HG03575 (cell line): ENCODE data around the gene COL21A1.

ENCODE experiments used
- ATAC-seq: cut with Tn5 transposase; IDR thresholded peaks from one replicate; pipeline ENCODE4 v1.9.1; 2021; ENCODE audit not compliant: unreplicated experiment, insufficient number of reproducible peaks, low FRiP score; ENCODE audit errors: extremely low read depth

Gene COL21A1

GRCh38 chr6:56211724-56212123, 35.7 kb downstream of the COL21A1 start:
- no peak for ATAC-seq

DNA sequence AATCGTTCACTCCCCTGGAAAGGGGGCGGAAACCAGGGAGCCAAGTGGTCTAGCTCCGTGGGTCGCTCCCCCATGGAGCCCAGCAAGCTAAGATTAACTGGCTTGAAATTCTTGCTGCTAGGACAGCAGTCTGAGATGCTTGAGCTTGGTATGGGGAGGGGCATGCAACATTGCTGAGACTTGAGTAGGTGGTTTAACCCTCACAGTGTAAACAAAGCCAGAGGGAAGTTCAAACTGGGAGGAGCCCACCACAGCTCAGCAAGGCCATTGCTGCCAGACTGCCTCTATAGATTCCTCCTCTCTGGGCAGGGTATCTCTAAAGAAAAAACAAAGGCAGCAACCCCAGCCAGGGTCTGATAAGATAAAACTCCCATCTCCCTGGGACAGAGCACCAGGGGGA, 43.2 kb downstream of the COL21A1 start:
- ATAC-seq: no peak

DNA sequence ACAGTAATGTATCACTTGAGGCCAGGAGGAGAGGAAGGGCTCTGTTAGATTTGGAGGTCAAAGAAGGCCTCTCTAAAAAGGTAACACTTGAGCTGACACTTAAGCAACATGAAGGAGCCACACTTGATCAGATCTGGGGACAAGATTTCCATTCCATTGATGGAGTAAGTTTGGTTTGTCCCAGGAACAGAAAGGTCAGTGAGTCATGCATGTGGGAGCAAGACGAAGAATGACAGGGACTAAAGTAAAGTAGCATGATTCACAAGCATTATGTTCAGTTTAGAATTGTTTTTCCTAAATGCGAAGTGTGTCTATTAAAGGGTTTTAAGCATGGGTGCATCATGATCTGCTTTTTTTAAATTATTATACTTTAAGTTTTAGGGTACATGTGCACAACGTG, 47.4 kb downstream of the COL21A1 start:
- no peak for ATAC-seq

DNA sequence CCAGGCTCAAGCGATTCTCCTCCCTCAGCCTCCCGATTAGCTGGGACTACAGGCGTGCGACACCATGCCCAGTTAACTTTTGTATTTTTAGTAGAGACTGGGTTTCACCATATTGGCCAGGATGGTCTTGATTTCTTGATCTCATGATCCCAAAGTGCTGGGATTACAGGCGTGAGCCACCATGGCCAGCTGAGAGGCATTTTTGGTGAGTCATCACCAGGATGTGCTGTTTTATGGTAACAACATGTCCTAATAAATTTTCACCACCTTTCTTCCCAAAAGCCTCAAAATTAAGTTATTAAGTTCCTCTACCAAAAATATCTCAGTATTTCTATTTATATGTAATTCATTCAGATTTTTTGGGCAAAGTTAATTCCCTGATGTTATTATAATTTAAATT, 53.5 kb downstream of the COL21A1 start:
- no peak for ATAC-seq

DNA sequence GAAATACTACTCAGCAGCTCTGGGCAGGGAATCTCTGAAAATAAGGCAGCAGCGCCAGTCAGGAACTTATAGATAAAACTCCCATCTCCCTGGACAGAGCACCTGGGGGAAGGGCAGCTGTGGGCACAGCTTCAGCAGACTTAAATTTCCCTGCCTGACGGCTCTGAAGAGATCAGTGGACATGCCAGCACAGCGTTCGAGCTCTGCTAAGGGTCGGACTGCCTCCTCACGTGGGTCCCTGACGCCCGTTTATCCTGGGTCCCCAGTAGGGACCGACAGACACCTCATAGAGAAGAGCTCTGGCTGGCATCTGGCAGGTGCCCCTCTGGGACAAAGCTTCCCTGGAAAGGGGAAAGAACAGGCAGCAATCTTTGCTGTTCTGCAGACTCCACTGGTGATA, 59.0 kb downstream of the COL21A1 start:
- ATAC-seq: no peak

DNA sequence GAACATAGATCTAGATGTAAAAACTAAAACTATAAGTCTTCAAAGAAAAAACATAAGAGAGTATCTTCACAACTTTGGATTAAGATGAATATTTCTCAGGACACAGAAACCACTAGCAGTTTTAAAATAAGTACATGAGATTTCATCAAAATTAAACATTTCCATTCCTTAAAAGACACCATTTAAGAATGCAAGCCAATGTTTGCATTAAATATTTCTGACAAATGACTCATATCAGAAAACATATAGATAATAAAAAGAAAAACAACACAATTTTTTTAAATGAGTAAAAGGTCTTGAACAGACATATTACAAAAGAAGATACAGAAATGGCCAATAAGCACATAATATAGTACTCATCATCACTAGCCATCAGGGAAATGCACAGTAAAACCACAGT, 59.7 kb downstream of the COL21A1 start:
- ATAC-seq: no peak

GRCh38 chr6:56176741-56177140, 70.6 kb downstream of the COL21A1 start:
- no peak for ATAC-seq

GRCh38 chr6:56173228-56173627, 74.2 kb downstream of the COL21A1 start:
- no peak for ATAC-seq

DNA sequence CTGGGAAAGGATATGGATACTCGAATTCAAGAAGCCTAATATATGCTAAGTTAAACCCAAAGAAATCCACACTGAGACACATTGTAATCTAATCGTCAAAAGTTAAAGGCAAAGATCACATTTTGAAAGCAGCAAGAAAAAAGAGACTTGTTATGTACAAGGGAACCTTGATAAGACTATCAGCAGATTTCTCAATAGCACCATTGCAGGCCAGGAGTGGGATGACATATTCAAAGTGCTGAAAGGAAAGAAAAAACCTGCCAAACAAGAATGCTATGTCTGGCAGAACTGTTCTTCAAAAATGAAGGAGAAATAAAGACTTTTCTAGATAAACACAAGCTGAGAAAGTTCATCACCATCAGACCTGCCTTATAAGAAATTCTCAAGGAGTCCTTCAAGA, 75.2 kb downstream of the COL21A1 start:
- ATAC-seq: no peak

GRCh38 chr6:56169366-56169765, 78.0 kb downstream of the COL21A1 start:
- ATAC-seq: no peak

DNA sequence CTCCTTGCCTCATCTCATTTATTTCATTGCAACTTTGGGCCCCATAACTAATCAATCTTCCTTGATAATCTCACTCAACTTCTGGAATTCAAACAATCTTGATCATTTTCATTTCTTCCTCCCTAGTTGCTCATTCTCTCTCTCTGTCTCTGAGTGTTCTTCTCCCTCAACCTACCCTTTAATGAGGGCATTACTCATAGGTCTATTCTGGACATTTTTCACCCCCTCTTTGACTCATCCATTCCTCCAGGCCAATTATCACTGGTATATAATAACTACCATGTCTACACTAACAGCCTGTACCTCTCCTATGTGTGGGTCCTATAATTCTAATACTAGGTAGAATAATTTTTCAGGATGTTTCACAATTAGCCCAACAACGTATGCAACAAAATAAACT, 78.8 kb downstream of the COL21A1 start:
- ATAC-seq: no peak

- no peak for ATAC-seq
Observed at GRCh38 chr6:56162081-56162480, 85.3 kb downstream of the COL21A1 start.

DNA sequence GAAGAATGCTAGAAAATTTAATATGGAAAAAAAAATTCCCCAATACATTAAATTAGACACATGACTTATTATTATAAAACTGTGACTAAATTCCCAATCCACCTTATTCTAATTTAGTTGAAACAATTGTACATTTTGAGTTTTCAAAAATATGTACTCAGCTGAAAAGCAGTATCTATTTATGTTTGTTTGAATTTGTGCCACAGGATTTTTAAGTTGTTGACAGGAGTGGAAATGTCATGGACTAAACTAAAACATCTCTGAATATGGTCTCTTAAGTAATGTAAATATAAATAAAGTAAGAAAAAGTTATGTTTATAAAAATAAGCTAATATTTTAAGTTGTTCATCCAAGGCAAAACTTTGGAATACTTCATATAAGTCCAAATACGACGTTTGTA, 86.9 kb downstream of the COL21A1 start:
- ATAC-seq: no peak

- no peak for ATAC-seq
Observed at GRCh38 chr6:56158571-56158970, 88.8 kb downstream of the COL21A1 start.

- ATAC-seq: no peak
Observed at GRCh38 chr6:56156643-56157042, 90.7 kb downstream of the COL21A1 start.

DNA sequence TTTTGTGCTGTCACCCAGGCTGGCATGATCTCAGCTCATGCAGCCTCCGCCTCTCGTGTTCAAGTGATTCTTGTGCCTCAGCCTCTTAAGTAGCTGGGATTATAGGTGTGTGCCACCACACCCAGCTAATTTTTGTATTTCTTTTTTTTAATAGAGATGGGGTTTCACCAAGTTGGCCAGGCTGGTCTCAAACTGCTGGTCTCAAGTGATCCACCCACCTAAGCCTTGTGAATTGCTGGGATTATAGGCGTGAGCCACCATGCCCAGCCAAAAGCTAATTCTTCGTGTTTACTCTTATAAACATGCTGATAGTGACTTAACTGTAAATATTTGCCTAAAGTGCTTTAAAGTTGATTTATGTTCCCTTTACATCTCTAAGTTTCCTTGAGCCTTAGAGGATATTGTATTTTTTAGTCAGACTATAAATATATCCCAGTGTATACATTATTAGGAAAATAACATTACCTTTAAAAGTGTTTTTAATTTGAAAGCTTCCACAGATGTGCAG, 91.7 kb downstream of the COL21A1 start:
- ATAC-seq: no peak

DNA sequence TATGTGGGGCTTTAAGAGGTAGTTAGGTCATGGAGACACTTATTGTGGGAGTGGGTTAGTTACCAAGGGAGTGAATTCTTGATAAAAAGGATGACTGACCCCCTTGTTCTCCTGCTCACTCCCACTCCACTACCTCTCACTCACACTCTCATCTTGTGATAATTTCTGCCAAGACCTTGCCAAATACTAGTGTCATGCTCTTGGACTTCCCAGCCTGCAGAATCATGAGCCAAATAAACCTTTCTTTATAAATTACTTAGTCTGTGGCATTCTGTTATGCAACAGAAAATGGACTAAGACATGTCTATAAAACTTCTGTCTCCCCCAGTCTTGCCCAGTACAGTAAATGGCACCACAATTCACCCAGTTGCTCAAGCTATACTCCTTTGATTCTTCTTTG, 93.3 kb downstream of the COL21A1 start:
- ATAC-seq: no peak

DNA sequence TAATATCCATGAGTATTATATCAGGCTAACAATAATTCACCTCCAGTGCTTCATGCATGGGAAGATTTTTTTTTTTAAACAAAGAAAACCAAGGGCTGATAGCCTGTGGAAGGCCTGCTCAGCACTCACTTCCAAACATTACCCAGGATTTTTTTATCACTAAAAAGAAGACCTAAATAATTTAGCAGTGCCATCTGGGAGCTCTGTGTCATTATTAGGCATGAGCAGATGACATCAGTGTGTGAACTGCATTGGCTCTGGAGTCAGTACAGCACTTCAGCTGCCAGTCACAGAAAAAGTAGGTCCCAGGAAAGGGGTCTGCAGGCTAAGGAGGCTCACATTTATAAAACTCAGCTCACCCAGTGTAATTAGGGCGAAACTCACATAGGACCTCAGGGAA, 94.8 kb downstream of the COL21A1 start:
- no peak for ATAC-seq

DNA sequence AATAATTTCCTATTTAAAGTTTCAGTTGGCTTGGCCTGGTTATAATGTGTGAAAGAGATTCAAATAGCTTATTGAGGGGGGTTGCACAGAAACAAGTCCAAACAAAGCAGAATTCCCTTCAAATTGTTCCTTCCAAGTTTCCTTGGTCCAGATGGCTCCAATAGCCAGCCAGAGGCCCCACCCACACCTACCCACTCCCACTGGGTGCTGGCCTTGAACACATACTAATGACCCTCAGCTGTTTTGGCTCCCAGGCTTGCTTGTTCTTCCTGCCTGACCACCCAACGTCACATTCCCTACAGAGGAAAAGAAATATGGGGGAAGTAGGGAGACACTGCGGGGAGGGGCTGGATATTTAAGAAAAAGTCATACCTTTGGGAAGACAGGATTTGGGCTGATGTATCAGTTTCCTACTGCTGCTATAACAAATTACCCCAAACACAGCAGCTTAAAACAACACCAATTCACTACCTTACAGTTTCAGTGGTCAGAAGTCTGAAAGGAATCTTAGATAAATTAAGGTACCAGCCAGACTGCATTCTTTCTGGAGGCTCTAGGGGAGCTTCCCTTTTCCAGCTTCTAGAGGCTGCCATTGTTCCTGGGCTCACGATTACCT, 95.7 kb downstream of the COL21A1 start:
- no peak for ATAC-seq

DNA sequence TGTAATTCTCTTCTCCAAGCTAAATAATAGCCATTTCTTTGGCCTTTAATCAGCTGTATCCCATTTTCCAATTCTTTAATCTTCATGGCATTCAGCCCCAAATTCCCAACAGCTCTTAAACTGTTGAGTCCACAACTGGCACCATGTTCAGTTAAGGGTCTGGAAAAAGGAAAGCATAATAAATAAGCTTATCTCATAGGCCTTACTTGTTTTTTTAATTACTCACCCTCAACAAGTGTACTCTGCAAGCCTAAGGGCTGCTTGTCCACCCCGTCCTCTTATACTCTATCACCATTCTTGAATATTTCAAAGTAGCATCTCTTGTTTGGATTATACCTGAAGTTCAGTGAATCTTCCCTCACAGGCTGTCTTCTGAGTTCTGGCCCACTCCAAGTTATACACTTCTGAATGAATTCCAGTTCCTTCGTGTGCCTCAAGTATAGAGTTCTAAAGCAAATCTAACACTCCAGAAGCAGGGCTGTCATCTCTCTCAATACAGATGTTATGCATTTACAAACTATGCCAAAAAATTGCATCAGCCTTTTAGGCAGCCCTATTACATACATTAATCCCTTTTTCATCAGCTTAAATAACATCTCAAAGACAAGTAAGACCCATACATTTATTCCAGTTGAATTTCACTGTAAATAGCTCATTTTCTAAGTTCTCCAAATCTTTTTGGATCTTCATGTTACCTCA, 98.7 kb downstream of the COL21A1 start:
- no peak for ATAC-seq

GRCh38 chr6:56147766-56148165, 99.6 kb downstream of the COL21A1 start:
- no peak for ATAC-seq
